Neural progenitor cell (in vitro differentiated cells): ENCODE results near the gene PLEKHG2.

Experiments
- EZH2phosphoT487 ChIP-seq: fragments of 200-600 bp; sonication (generic); IDR thresholded peaks from 2 replicates; pipeline ENCODE4 v1.6.1; 2017; ENCODE audit warnings: antibody characterized with exemption
- TF ChIP-seq, protein P1 (sequence below): fragments of 200-600 bp; sonication (generic); IDR thresholded peaks from 2 replicates; pipeline ENCODE4 v1.5.1; 2017; ENCODE audit warnings: antibody characterized with exemption, mild to moderate bottlenecking

- TF ChIP-seq, protein P1, sequence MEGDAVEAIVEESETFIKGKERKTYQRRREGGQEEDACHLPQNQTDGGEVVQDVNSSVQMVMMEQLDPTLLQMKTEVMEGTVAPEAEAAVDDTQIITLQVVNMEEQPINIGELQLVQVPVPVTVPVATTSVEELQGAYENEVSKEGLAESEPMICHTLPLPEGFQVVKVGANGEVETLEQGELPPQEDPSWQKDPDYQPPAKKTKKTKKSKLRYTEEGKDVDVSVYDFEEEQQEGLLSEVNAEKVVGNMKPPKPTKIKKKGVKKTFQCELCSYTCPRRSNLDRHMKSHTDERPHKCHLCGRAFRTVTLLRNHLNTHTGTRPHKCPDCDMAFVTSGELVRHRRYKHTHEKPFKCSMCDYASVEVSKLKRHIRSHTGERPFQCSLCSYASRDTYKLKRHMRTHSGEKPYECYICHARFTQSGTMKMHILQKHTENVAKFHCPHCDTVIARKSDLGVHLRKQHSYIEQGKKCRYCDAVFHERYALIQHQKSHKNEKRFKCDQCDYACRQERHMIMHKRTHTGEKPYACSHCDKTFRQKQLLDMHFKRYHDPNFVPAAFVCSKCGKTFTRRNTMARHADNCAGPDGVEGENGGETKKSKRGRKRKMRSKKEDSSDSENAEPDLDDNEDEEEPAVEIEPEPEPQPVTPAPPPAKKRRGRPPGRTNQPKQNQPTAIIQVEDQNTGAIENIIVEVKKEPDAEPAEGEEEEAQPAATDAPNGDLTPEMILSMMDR: no peak
- TF ChIP-seq EZH2phosphoT487: no peak
These were observed 22.1 kb upstream of the PLEKHG2 start for GRCh38 chr19:39390451-39390750.
